ENCODE data around the gene GARNL3.

The GARNL3 gene

DNA sequence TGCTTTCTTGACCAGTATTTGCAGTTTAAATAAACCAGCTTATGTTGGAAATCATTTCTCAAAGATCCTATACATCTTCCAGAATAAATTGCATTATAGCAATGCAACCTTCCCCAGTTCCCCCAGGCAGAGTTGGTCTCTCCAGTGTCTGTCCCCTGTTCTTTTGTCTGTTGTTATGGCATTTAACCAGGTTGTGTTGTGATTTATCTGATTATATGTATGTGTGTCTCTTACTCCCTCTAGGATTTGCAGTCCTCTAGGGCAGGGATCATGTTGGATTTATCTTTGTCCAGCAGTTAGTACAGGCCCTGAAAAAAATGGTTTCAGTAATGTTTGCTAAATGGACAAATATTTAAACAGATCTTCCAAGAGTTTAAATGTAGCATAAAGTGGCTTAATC, 17.3 kb downstream of the GARNL3 start:
- no peak overlapping the region for H3K4me3 ChIP-seq (replicated peaks; ENCODE audit: insufficient read depth, low read length)
- no peak overlapping the region for H3K27ac ChIP-seq (replicated peaks)
- no peak for DNase-seq (ENCODE audit: low read depth in 1 of 2, low spot score in 1 of 2)
- no peak for TF ChIP-seq REST (IDR thresholded peaks at IDR 0.05; ENCODE audit: insufficient replicate concordance, low read depth)
- no peak for TF ChIP-seq SPI1 (IDR thresholded peaks at IDR 0.05; ENCODE audit: borderline replicate concordance, low read depth)
- no peak for TF ChIP-seq GABPA (IDR thresholded peaks at IDR 0.05; ENCODE audit: low read depth)
- no peak for TF ChIP-seq POLR2AphosphoS5 (IDR thresholded peaks at IDR 0.05; ENCODE audit: low read depth)
- TF ChIP-seq CTCF (IDR thresholded peaks at IDR 0.05; ENCODE audit: insufficient read depth, low read length): no peak
- H3K27me3 ChIP-seq (ENCODE audit: insufficient read depth, poor library complexity, severe bottlenecking): no peaks in the 10 kb centered on the region

GRCh38 chr9:127282611-127283010, 18.0 kb downstream of the GARNL3 start:
- H3K4me3 ChIP-seq (replicated peaks; ENCODE audit: insufficient read depth, low read length): no peak overlapping the region
- H3K27me3 ChIP-seq (ENCODE audit: insufficient read depth, poor library complexity, severe bottlenecking): no peaks in the 10 kb centered on the region
- H3K27ac ChIP-seq (replicated peaks): no peak overlapping the region
- no peak for DNase-seq (ENCODE audit: low read depth in 1 of 2, low spot score in 1 of 2)
- peak; percentile 67 for TF ChIP-seq SPI1 (IDR thresholded peaks at IDR 0.05; ENCODE audit: borderline replicate concordance, low read depth)
- no peak for TF ChIP-seq REST (IDR thresholded peaks at IDR 0.05; ENCODE audit: insufficient replicate concordance, low read depth)

DNA sequence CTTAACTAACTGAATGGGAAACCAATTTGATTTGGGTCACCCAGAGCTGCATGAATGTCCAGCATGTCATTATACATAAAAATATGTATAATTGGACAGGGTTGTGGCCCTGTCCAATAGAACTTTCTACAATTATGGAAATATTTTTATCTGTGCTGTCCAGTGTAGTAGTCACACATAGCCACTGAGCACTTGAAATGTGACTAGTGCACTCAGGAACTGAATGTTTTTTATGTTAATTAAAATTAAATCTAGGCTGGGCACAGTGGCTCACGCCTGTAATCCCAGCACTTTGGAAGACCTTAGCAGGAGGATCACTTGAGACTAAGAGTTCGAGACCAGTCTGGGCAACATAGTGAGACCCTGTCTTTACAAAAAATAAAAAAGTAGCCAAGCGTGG, 18.6 kb downstream of the GARNL3 start:
- Histone ChIP-seq H3K4me3 (replicated peaks; ENCODE audit: insufficient read depth, low read length) (no peak overlapping the region), H3K27ac (replicated peaks) (no peak overlapping the region), H3K27me3 (ENCODE audit: insufficient read depth, poor library complexity, severe bottlenecking) (no peaks in the 10 kb centered on the region)
- TF ChIP-seq CTCF (IDR thresholded peaks at IDR 0.05; ENCODE audit: insufficient read depth, low read length): no peak
- no peak for TF ChIP-seq GABPA (IDR thresholded peaks at IDR 0.05; ENCODE audit: low read depth)
- no peak for TF ChIP-seq POLR2AphosphoS5 (IDR thresholded peaks at IDR 0.05; ENCODE audit: low read depth)
- no peak for TF ChIP-seq REST (IDR thresholded peaks at IDR 0.05; ENCODE audit: insufficient replicate concordance, low read depth)
- no peak for TF ChIP-seq SPI1 (IDR thresholded peaks at IDR 0.05; ENCODE audit: borderline replicate concordance, low read depth)
- no peak for DNase-seq (ENCODE audit: low read depth in 1 of 2, low spot score in 1 of 2)

Measured in HL-60 (cell line).